HAP-1 (cell line): Measurements from ENCODE around the gene LCN6.
"Not testable (repeated sequence)": the region's sequence is repeated elsewhere in the genome, so short reads cannot be mapped to it uniquely, and the experiment has no call there.

ENCODE experiments used
- DNase-seq, 2 experiments: peaks; one replicate each; pipeline ENCODE4 v3.0.0-alpha.2; 2016 to 2020; ENCODE audit warnings: low spot score in 2 of 2
- H3K27me3 ChIP-seq: fragments of 250-450 bp; sonication (Bioruptor Pico); 2 replicates; pipeline ENCODE4 v1.5.1; 2020; ENCODE audit warnings: low read depth, mild to moderate bottlenecking, moderate library complexity
- H3K36me3 ChIP-seq: fragments of 250-450 bp; sonication (Bioruptor Pico); replicated peaks from 2 replicates; pipeline ENCODE4 v1.5.1; 2020; ENCODE audit warnings: mild to moderate bottlenecking
- H3K4me1 ChIP-seq: fragments of 250-450 bp; sonication (Bioruptor Pico); 2 replicates; pipeline ENCODE4 v1.5.1; 2020; ENCODE audit warnings: mild to moderate bottlenecking
- H3K4me3 ChIP-seq: fragments of 250-450 bp; sonication (Bioruptor Pico); 2 replicates; pipeline ENCODE4 v1.5.1; 2020; ENCODE audit warnings: mild to moderate bottlenecking, moderate library complexity
- H3K9me3 ChIP-seq: fragments of 250-450 bp; sonication (Bioruptor Pico); 2 replicates; pipeline ENCODE4 v1.5.1; 2020; ENCODE audit warnings: mild to moderate bottlenecking, moderate library complexity
- in situ Hi-C: fragments of 300-500 bp; cut with MboI; formaldehyde crosslinking; loops from 3 replicates; pipeline ENCODE4 v1.14.3; 2020; ENCODE audit warnings: low sequenced_read_pairs, inconsistent platforms, mixed read lengths

The LCN6 gene

GRCh38 chr9:136705564-136705963 is 42.8 kb downstream of the LCN6 start:
- Histone ChIP-seq H3K4me3 (no peak overlapping the region), H3K36me3 (no peaks in the 10 kb centered on the region), H3K27me3 (no peaks in the 10 kb centered on the region), H3K9me3 (no peaks in the 10 kb centered on the region), H3K4me1 (no peaks in the 10 kb centered on the region)
- in situ Hi-C loops: no loop called here
- no peak for DNase-seq

GRCh38 chr9:136704741-136705140 is 43.6 kb downstream of the LCN6 start:
- H3K27me3 ChIP-seq, H3K36me3 ChIP-seq, in situ Hi-C loops, H3K4me3 ChIP-seq, DNase-seq, H3K4me1 ChIP-seq, H3K9me3 ChIP-seq: not testable (repeated sequence)

GRCh38 chr9:136703276-136703860 is 45.0 kb downstream of the LCN6 start:
- no peak for DNase-seq
- H3K4me1 ChIP-seq: no peaks in the 10 kb centered on the region
- H3K9me3 ChIP-seq: no peaks in the 10 kb centered on the region
- in situ Hi-C loops: no loop called here
- no peaks in the 10 kb centered on the region for H3K36me3 ChIP-seq
- H3K4me3 ChIP-seq: no peak overlapping the region
- H3K27me3 ChIP-seq: no peaks in the 10 kb centered on the region

- no peak for DNase-seq
- Histone ChIP-seq H3K36me3 (no peaks in the 10 kb centered on the region), H3K27me3 (no peaks in the 10 kb centered on the region), H3K4me3 (no peak overlapping the region), H3K4me1 (no peaks in the 10 kb centered on the region), H3K9me3 (no peaks in the 10 kb centered on the region)
- in situ Hi-C loops: no loop called here
Measured at GRCh38 chr9:136701668-136702053, 46.7 kb downstream of the LCN6 start.

- H3K9me3 ChIP-seq: no peaks in the 10 kb centered on the region
- H3K36me3 ChIP-seq: no peaks in the 10 kb centered on the region
- DNase-seq: no peak
- in situ Hi-C loops: no loop called here
- no peaks in the 10 kb centered on the region for H3K4me1 ChIP-seq
- H3K27me3 ChIP-seq: no peaks in the 10 kb centered on the region
- H3K4me3 ChIP-seq: no peak overlapping the region
Measured at GRCh38 chr9:136700959-136701667, 47.2 kb downstream of the LCN6 start.

GRCh38 chr9:136700304-136700703 is 48.0 kb downstream of the LCN6 start:
- Histone ChIP-seq H3K4me1 (no peaks in the 10 kb centered on the region), H3K4me3 (no peak overlapping the region), H3K27me3 (no peaks in the 10 kb centered on the region), H3K36me3 (no peaks in the 10 kb centered on the region), H3K9me3 (no peaks in the 10 kb centered on the region)
- in situ Hi-C loops: no loop called here
- no peak for DNase-seq

- no peak overlapping the region for H3K4me3 ChIP-seq
- no peak for DNase-seq
- no peaks in the 10 kb centered on the region for H3K4me1 ChIP-seq
- no peaks in the 10 kb centered on the region for H3K9me3 ChIP-seq
- H3K36me3 ChIP-seq: no peaks in the 10 kb centered on the region
- in situ Hi-C loops: no loop called here
- no peaks in the 10 kb centered on the region for H3K27me3 ChIP-seq
Measured at GRCh38 chr9:136698635-136699246, 49.6 kb downstream of the LCN6 start.

GRCh38 chr9:136697821-136698526 is 50.4 kb downstream of the LCN6 start:
- Histone ChIP-seq H3K4me1 (no peaks in the 10 kb centered on the region), H3K27me3 (no peaks in the 10 kb centered on the region), H3K9me3 (no peaks in the 10 kb centered on the region), H3K36me3 (no peaks in the 10 kb centered on the region), H3K4me3 (no peak overlapping the region)
- in situ Hi-C loops: no loop called here
- no peak for DNase-seq

GRCh38 chr9:136697146-136697820 is 51.0 kb downstream of the LCN6 start:
- Histone ChIP-seq H3K9me3 (no peaks in the 10 kb centered on the region), H3K27me3 (no peaks in the 10 kb centered on the region), H3K36me3 (no peaks in the 10 kb centered on the region), H3K4me1 (no peaks in the 10 kb centered on the region), H3K4me3 (no peak overlapping the region)
- DNase-seq: no peak
- in situ Hi-C loops: no loop called here

GRCh38 chr9:136696502-136696901 is 51.8 kb downstream of the LCN6 start:
- in situ Hi-C loops: no loop called here

GRCh38 chr9:136695955-136696354 is 52.4 kb downstream of the LCN6 start:
- no peaks in the 10 kb centered on the region for H3K4me1 ChIP-seq
- in situ Hi-C loops: no loop called here
- DNase-seq: no peak

More at GRCh38 chr9:136696502-136696901, 51.8 kb downstream of the LCN6 start:
- no peak for DNase-seq
- no peak overlapping the region for H3K4me3 ChIP-seq
- H3K4me1 ChIP-seq: no peaks in the 10 kb centered on the region
- H3K9me3 ChIP-seq: no peaks in the 10 kb centered on the region
- H3K36me3 ChIP-seq: no peaks in the 10 kb centered on the region
- no peaks in the 10 kb centered on the region for H3K27me3 ChIP-seq

GRCh38 chr9:136695435-136695895 is 52.9 kb downstream of the LCN6 start:
- in situ Hi-C loops: no loop called here
- Histone ChIP-seq H3K36me3 (no peaks in the 10 kb centered on the region), H3K4me1 (no peaks in the 10 kb centered on the region), H3K9me3 (no peaks in the 10 kb centered on the region), H3K27me3 (no peaks in the 10 kb centered on the region), H3K4me3 (no peak overlapping the region)
- DNase-seq: no peak

More at GRCh38 chr9:136695955-136696354, 52.4 kb downstream of the LCN6 start:
- Histone ChIP-seq H3K9me3 (no peaks in the 10 kb centered on the region), H3K4me3 (no peak overlapping the region), H3K27me3 (no peaks in the 10 kb centered on the region), H3K36me3 (no peaks in the 10 kb centered on the region)

- no peak overlapping the region for H3K4me3 ChIP-seq
- in situ Hi-C loops: no loop called here
- H3K36me3 ChIP-seq: no peaks in the 10 kb centered on the region
- no peaks in the 10 kb centered on the region for H3K4me1 ChIP-seq
- no peak for DNase-seq
- no peaks in the 10 kb centered on the region for H3K9me3 ChIP-seq
- no peaks in the 10 kb centered on the region for H3K27me3 ChIP-seq
Measured at GRCh38 chr9:136694872-136695247, 53.5 kb downstream of the LCN6 start.
